Measurements from ENCODE around the gene COL23A1. TPM values are rescaled to one million over a fixed set of nuclear protein-coding genes. Genes with fewer than 3 reads are reported as not detected.
A peak's percentile ranks its signal among the peaks of the same experiment; 100 is the strongest.

Gene COL23A1
- total and polyA plus RNA-seq, 2 of the 8 experiments (the other 6 are each of a cell fraction or from before 2014, with no cell fraction given): 3.1 to 4.7 TPM

GRCh38 chr5:178274781-178275537 lies 315.2 kb downstream of the COL23A1 start:
- WGBS, 2 experiments (ENCODE audit: extremely low coverage in 1 of 2, insufficient coverage in 1 of 2, insufficient read length in 1 of 2, insufficient replicate concordance in 2 of 2, low coverage in 1 of 2, low lambda C conversion rate in 2 of 2, missing lambda C conversion rate in 1 of 2): 91% methylated on average over 20 of the region's 20 CpGs; no CpG with 5 or more reads in 1 of the 2 experiments
- Histone ChIP-seq H3K4me2 (ENCODE audit: insufficient read depth in 1 of 2, low read depth in 2 of 2, low read length in 2 of 2) (no peak overlapping the region), H3K4ac (replicated peaks; ENCODE audit: insufficient read length, low read depth, low read length) (no peak overlapping the region), H2BK120ac (replicated peaks; ENCODE audit: low read depth, low read length) (no peak overlapping the region), H4K5ac (ENCODE audit: insufficient read length, low read depth, low read length) (no peak overlapping the region), H3K36me3 (ENCODE audit: control insufficient read depth in 2 of 4, insufficient read depth in 4 of 4, low read length in 3 of 4) (no peaks in the 10 kb centered on the region), H3K4me1 (replicated peaks in 1 of 4; ENCODE audit: control insufficient read depth in 3 of 4, insufficient read depth in 4 of 4, low read length in 3 of 4) (peaks cover 0 to 4% (median 2%) of the 10 kb centered on the region in 4 experiments; a peak in 2 of 7 replicates), H4K91ac (replicated peaks; ENCODE audit: insufficient read length, low read length) (no peak overlapping the region), H3K18ac (ENCODE audit: extremely low read depth, low read length) (no peak overlapping the region), H2BK20ac (ENCODE audit: low read length) (no peak overlapping the region), H3K27me3 (replicated peaks in 1 of 4; ENCODE audit: control insufficient read depth in 3 of 4, extremely low read depth in 1 of 4, insufficient read depth in 3 of 4, low read length in 3 of 4) (peaks cover 0 to 10% (median 2%) of the 10 kb centered on the region in 4 experiments; a peak in 4 of 7 replicates), H3K4me3 (ENCODE audit: extremely low read depth in 1 of 4, insufficient read depth in 2 of 4, low read depth in 3 of 4, low read length in 4 of 4) (no peak overlapping the region), H2BK5ac (ENCODE audit: low read depth, low read length) (no peak overlapping the region), H3K9ac (replicated peaks in 1 of 4; ENCODE audit: extremely low read depth in 1 of 4, low read depth in 3 of 4, low read length in 3 of 4) (no peak overlapping the region), H4K8ac (ENCODE audit: extremely low read depth, insufficient read depth, low read length) (peak overlapping the region; percentile 57), H3K23ac (ENCODE audit: insufficient read length) (no peak overlapping the region), H2AFZ (ENCODE audit: low read length) (no peak overlapping the region), H3K27ac (ENCODE audit: low read depth, low read length) (no peak overlapping the region), H3K23me2 (ENCODE audit: low read depth, low read length) (no peaks in the 10 kb centered on the region), H4K20me1 (replicated peaks in 1 of 2; ENCODE audit: control insufficient read depth in 1 of 2, insufficient read depth in 2 of 2, low read length in 2 of 2) (peaks cover 0 to 3% of the 10 kb centered on the region in 2 experiments), H3K79me2 (ENCODE audit: control insufficient read depth in 1 of 2, insufficient read depth in 2 of 2, low read length in 2 of 2) (no peaks in the 10 kb centered on the region), H3K9me3 (ENCODE audit: insufficient read depth in 2 of 2, low read depth in 1 of 2, low read length in 1 of 2) (no peaks in the 10 kb centered on the region), H2AK5ac (ENCODE audit: low read depth, low read length) (no peak overlapping the region), H3K56ac (replicated peaks; ENCODE audit: insufficient read length, low read depth, low read length) (no peak overlapping the region), H3K79me1 (ENCODE audit: low read depth, low read length) (no peaks in the 10 kb centered on the region), H2BK12ac (ENCODE audit: low read depth, low read length) (no peak overlapping the region), H3K14ac (ENCODE audit: insufficient read length) (no peak overlapping the region), H2BK15ac (ENCODE audit: low read length) (no peak overlapping the region)
- DNase-seq (ENCODE audit: low read depth in 1 of 2, low spot score in 2 of 2) (no peak), FAIRE-seq (no peak)
- POLR2A ChIA-PET (ENCODE audit: partially characterized antibody): interaction anchor here (0.6 to 1.3 kb wide), 2 partner anchors 10 to 18 kb away, joined by 3 read pairs; no protein-coding TSS in a partner anchor
- CTCF ChIA-PET (ENCODE audit: partially characterized antibody): interaction anchor here (1.0 to 2.1 kb wide), 5 partner anchors 8 to 315 kb away, joined by 3 to 13 read pairs (median 4); partner anchors contain the start of gene COL23A1
- TF ChIP-seq BCL11A (IDR thresholded peaks at IDR 0.05; ENCODE audit: low read depth in 2 of 2, low read length in 2 of 2): no peak
- no peak for TF ChIP-seq BRCA1 (IDR thresholded peaks at IDR 0.05; ENCODE audit: low read depth, low read length)
- no peak for TF ChIP-seq CHD1 (IDR thresholded peaks at IDR 0.05; ENCODE audit: low read depth, low read length)
- no peak for TF ChIP-seq GTF2F1 (IDR thresholded peaks at IDR 0.05; ENCODE audit: borderline replicate concordance, low read depth, low read length)
- no peak for TF ChIP-seq NANOG (IDR thresholded peaks at IDR 0.05; ENCODE audit: insufficient read depth, low read depth, low read length, poor library complexity, severe bottlenecking)
- TF ChIP-seq SP2 (IDR thresholded peaks at IDR 0.05; ENCODE audit: low read length): no peak
- no peak for TF ChIP-seq CBX5 (IDR thresholded peaks at IDR 0.05; ENCODE audit: low read depth, low read length)

All from H1 (cell line).